GM06990 (cell line): ENCODE measurements around the gene CEBPZOS.
"Not testable (repeated sequence)": the region's sequence is repeated elsewhere in the genome, so short reads cannot be mapped to it uniquely, and the experiment has no call there.

Experiments
- DNase-seq: peaks from one replicate; pipeline ENCODE4 v3.0.0-alpha.2; 2011; ENCODE audit not compliant: insufficient read length; ENCODE audit errors: extremely low read depth
- H3K27me3 ChIP-seq: replicated peaks from 2 replicates; pipeline ENCODE4 v1.6.0; 2011; ENCODE audit warnings: low read length; ENCODE audit not compliant: control insufficient read depth, insufficient read depth
- H3K36me3 ChIP-seq: 2 replicates; pipeline ENCODE4 v1.5.1; 2011; ENCODE audit warnings: low read length; ENCODE audit not compliant: control insufficient read depth, insufficient read depth
- H3K4me3 ChIP-seq: replicated peaks from 2 replicates; pipeline ENCODE4 v1.5.1; 2011; ENCODE audit warnings: low read depth, mild to moderate bottlenecking, control low read depth, low read length
- CTCF ChIP-seq: IDR thresholded peaks from 2 replicates; pipeline ENCODE4 v1.5.1; 2011; ENCODE audit warnings: low read length, control low read depth, mild to moderate bottlenecking, inconsistent platforms; ENCODE audit not compliant: insufficient read depth, poor library complexity, severe bottlenecking

Gene CEBPZOS

GRCh38 chr2:37188570-37188969 lies 7.7 kb upstream of the CEBPZOS start, which contains the start of gene SULT6B1:
TSS of gene SULT6B1 (minus strand) at chr2:37188670. CDS start at chr2:37188640, 30 bp downstream.
- TF ChIP-seq CTCF, result no peak
- H3K27me3 ChIP-seq, result no peaks in the 10 kb centered on the region
- H3K36me3 ChIP-seq, result no peaks in the 10 kb centered on the region
- DNase-seq, result no peak
- no peak within 1 kb of the TSS for H3K4me3 ChIP-seq

- DNase-seq, result no peak
- no peak for TF ChIP-seq CTCF
- no peaks in the 10 kb centered on the region for H3K27me3 ChIP-seq
- no peaks in the 10 kb centered on the region for H3K36me3 ChIP-seq
- no peak overlapping the region for H3K4me3 ChIP-seq
Measured at GRCh38 chr2:37189452-37190153, 6.7 kb upstream of the CEBPZOS start.

GRCh38 chr2:37190290-37190689 lies 6.0 kb upstream of the CEBPZOS start:
- Histone ChIP-seq H3K36me3 (no peaks in the 10 kb centered on the region), H3K4me3 (no peak overlapping the region), H3K27me3 (no peaks in the 10 kb centered on the region)
- DNase-seq, result no peak
- TF ChIP-seq CTCF, result no peak

- no peaks in the 10 kb centered on the region for H3K27me3 ChIP-seq
- no peak for TF ChIP-seq CTCF
- H3K4me3 ChIP-seq, result no peak overlapping the region
- DNase-seq, result no peak
- no peaks in the 10 kb centered on the region for H3K36me3 ChIP-seq
Measured at GRCh38 chr2:37191253-37191652, 5.0 kb upstream of the CEBPZOS start.

GRCh38 chr2:37191747-37192146 lies 4.5 kb upstream of the CEBPZOS start:
- no peak overlapping the region for H3K4me3 ChIP-seq
- TF ChIP-seq CTCF, result no peak
- no peak for DNase-seq
- H3K36me3 ChIP-seq, result no peaks in the 10 kb centered on the region
- no peaks in the 10 kb centered on the region for H3K27me3 ChIP-seq

GRCh38 chr2:37192551-37192950 lies 3.7 kb upstream of the CEBPZOS start:
- no peak for DNase-seq
- Histone ChIP-seq H3K4me3 (no peak overlapping the region), H3K36me3 (no peaks in the 10 kb centered on the region), H3K27me3 (no peaks in the 10 kb centered on the region)
- no peak for TF ChIP-seq CTCF

- H3K27me3 ChIP-seq, DNase-seq: not testable (repeated sequence)
Measured at GRCh38 chr2:37195862-37196319, 405 bp upstream of the CEBPZOS start.

More at GRCh38 chr2:37195862-37196319, 405 bp upstream of the CEBPZOS start:
- H3K4me3 ChIP-seq, result peak overlapping the region; percentile 93
- not testable (repeated sequence) for H3K36me3 ChIP-seq
